ENCODE data around the gene SF3A2.

The SF3A2 gene

DNA sequence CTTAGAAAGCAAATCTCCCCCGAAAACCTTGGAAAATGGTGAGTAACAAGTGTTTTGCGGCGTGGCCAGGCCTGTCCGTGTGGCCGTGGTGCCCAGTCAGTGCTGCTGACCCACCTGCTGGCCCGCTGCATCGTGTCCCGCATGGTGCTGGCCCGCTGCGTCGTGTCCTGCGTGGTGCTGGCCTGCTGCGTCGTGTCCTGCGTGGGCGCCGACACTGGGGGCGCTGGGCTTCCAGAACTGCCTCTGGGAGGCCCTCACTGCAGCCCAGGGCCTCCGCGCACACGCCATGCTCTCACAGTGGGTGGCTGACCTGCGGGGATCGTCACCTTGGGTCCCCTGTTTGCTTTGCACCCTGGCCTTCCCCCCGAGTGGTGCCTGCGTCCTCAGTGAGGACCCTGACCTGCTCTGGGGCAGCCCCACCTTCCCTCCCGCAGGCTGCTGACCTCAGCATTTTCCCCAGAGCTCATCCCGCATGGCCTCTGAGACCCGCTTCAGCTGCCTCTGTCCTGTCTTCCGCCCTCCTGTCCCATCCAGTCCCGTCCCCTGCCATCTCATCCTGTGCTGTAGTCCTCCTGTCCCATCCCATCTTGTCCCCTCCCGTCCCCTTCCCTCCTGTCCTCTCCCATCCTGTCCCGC is 11.1 kb upstream of the SF3A2 start:
- H3K9me3 ChIP-seq (ENCODE audit: severe bottlenecking) = no peaks in the 10 kb centered on the region
- H3K4me3 ChIP-seq (ENCODE audit: low read depth, low read length) = no peak overlapping the region
- TF ChIP-seq, protein P1, sequence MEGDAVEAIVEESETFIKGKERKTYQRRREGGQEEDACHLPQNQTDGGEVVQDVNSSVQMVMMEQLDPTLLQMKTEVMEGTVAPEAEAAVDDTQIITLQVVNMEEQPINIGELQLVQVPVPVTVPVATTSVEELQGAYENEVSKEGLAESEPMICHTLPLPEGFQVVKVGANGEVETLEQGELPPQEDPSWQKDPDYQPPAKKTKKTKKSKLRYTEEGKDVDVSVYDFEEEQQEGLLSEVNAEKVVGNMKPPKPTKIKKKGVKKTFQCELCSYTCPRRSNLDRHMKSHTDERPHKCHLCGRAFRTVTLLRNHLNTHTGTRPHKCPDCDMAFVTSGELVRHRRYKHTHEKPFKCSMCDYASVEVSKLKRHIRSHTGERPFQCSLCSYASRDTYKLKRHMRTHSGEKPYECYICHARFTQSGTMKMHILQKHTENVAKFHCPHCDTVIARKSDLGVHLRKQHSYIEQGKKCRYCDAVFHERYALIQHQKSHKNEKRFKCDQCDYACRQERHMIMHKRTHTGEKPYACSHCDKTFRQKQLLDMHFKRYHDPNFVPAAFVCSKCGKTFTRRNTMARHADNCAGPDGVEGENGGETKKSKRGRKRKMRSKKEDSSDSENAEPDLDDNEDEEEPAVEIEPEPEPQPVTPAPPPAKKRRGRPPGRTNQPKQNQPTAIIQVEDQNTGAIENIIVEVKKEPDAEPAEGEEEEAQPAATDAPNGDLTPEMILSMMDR (IDR thresholded peaks at IDR 0.05; ENCODE audit: low read depth, low read length) = no peak
- no peak overlapping the region for H3K27ac ChIP-seq
- H3K36me3 ChIP-seq = peaks cover 75% of the 10 kb centered on the region
- H3K27me3 ChIP-seq (ENCODE audit: insufficient read depth, low read depth, severe bottlenecking) = no peaks in the 10 kb centered on the region
- DNase-seq = no peak

GRCh38 chr19:2226051-2226839 is 10.4 kb upstream of the SF3A2 start:
- H3K27me3 ChIP-seq (ENCODE audit: insufficient read depth, low read depth, severe bottlenecking) = no peaks in the 10 kb centered on the region
- no peaks in the 10 kb centered on the region for H3K9me3 ChIP-seq (ENCODE audit: severe bottlenecking)
- TF ChIP-seq, protein P1 (IDR thresholded peaks at IDR 0.05; ENCODE audit: low read depth, low read length) = no peak
- no peak overlapping the region for H3K27ac ChIP-seq
- H3K36me3 ChIP-seq = peaks cover 75% of the 10 kb centered on the region
- H3K4me3 ChIP-seq (ENCODE audit: low read depth, low read length) = no peak overlapping the region
- no peak for DNase-seq

- Histone ChIP-seq H3K27me3 (ENCODE audit: insufficient read depth, low read depth, severe bottlenecking) (no peaks in the 10 kb centered on the region), H3K4me3 (ENCODE audit: low read depth, low read length) (no peak overlapping the region), H3K9me3 (ENCODE audit: severe bottlenecking) (no peaks in the 10 kb centered on the region), H3K36me3 (peaks cover 74% of the 10 kb centered on the region), H3K27ac (no peak overlapping the region)
- DNase-seq = no peak
- TF ChIP-seq, protein P1 (IDR thresholded peaks at IDR 0.05; ENCODE audit: low read depth, low read length) = no peak
Measured at GRCh38 chr19:2226840-2227360, 9.7 kb upstream of the SF3A2 start.

DNA sequence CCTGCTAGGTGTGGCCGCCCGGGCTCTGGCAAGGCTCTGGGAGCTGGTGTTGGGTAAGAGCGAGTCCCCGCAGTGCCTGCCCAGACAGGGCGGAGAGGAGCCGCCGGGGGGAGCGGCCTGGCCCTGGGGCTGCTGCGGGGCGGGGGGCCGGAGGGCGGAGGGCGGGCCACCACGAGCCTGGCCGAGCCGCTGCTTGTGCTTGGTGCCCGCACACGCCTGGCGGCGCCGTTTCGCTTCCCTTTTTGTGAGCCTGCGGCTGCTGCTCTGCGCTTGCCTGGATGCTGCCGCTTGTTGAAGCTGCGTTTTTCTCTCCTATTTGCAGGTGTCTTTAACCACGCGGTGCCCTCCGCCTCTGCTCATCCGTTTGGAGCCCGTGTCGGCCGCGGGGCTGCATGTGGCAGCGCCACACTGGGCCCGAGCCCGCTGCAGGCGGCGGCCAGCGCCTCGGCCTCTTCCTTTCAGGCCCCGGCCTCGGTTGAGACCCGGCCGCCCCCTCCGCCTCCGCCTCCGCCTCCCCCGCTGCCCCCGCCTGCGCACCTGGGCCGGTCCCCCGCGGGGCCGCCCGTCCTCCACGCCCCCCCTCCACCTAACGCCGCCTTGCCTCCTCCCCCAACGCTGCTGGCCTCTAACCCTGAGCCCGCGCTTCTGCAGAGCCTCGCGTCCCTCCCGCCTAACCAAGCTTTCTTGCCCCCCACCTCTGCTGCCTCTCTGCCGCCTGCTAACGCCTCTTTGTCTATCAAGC is 9.0 kb upstream of the SF3A2 start:
- no peak overlapping the region for H3K27ac ChIP-seq
- no peak for DNase-seq
- no peaks in the 10 kb centered on the region for H3K9me3 ChIP-seq (ENCODE audit: severe bottlenecking)
- TF ChIP-seq, protein P1 (IDR thresholded peaks at IDR 0.05; ENCODE audit: low read depth, low read length) = no peak
- H3K27me3 ChIP-seq (ENCODE audit: insufficient read depth, low read depth, severe bottlenecking) = no peaks in the 10 kb centered on the region
- H3K36me3 ChIP-seq = peaks cover 72% of the 10 kb centered on the region
- no peak overlapping the region for H3K4me3 ChIP-seq (ENCODE audit: low read depth, low read length)

DNA sequence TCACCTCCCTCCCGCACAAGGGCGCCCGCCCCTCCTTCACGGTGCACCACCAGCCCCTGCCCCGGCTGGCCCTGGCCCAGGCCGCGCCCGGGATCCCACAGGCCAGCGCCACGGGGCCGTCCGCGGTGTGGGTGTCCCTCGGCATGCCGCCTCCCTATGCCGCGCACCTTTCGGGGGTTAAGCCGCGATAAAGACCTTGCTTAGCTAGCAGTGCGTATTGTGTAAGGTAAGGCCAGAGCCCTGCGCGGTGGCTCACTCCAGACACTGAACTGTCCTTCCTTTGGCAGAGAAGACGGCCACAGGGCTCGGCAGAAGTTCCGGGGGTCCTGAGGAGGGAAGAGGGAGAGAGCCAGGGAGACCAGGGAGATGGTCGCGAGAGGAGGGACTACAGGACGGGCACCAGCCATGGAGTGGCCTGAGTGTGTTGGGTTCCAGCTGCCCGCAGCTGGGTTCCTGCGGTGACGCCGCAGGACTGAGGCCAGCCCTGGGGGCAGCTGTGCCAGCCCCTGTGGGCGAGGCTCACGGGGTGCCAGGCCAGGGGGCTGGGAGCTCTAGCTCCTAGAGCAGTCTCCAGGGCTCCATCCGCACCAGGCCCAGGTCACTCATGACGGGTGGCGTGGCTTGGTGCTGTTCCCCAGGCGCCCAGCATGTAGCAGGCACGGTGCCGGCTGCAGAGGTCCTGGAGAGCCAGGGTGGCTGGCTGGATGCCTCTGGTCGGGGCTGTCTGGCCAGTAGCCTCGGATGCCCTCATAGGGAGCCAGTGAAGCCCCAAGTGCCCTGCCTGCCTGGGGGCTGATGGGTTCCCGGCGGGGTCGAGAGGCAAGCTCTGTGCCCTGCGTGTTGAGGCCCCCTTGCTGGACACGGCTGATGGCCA is 8.2 kb upstream of the SF3A2 start:
- Histone ChIP-seq H3K9me3 (ENCODE audit: severe bottlenecking) (no peaks in the 10 kb centered on the region), H3K27me3 (ENCODE audit: insufficient read depth, low read depth, severe bottlenecking) (no peaks in the 10 kb centered on the region), H3K4me3 (ENCODE audit: low read depth, low read length) (no peak overlapping the region), H3K27ac (no peak overlapping the region), H3K36me3 (peaks cover 80% of the 10 kb centered on the region)
- TF ChIP-seq, protein P1 (IDR thresholded peaks at IDR 0.05; ENCODE audit: low read depth, low read length) = no peak
- DNase-seq = no peak

Data from WERI-Rb-1 (cell line).